Measurements from ENCODE around the gene CRYBG3.
"Not testable (repeated sequence)": the region's sequence is repeated elsewhere in the genome, so short reads cannot be mapped to it uniquely, and the experiment has no call there.

Gene CRYBG3

GRCh38 chr3:97830638-97831037 is 8.8 kb downstream of the CRYBG3 start:
- no peak overlapping the region for H3K9ac ChIP-seq
- no peak overlapping the region for H3K4me2 ChIP-seq (ENCODE audit: low read length)
- no peak for TF ChIP-seq CTCF (IDR thresholded peaks at IDR 0.05)
- no peaks in the 10 kb centered on the region for H3K4me1 ChIP-seq
- H3K4me3 ChIP-seq (ENCODE audit: low read depth, low read length), result no peak overlapping the region
- H2AFZ ChIP-seq, result no peak overlapping the region
- no peaks in the 10 kb centered on the region for H3K9me3 ChIP-seq (ENCODE audit: control insufficient read depth, low read length)
- H3K27me3 ChIP-seq (ENCODE audit: control insufficient read depth, insufficient read depth, low read length), result no peaks in the 10 kb centered on the region
- no peak overlapping the region for H3K27ac ChIP-seq
- peaks cover 9% of the 10 kb centered on the region for H3K79me2 ChIP-seq
- no peaks in the 10 kb centered on the region for H3K36me3 ChIP-seq (ENCODE audit: control insufficient read depth, insufficient read depth, low read length)

- no peaks in the 10 kb centered on the region for H3K27me3 ChIP-seq (ENCODE audit: control insufficient read depth, insufficient read depth, low read length)
- no peak overlapping the region for H3K27ac ChIP-seq
- no peaks in the 10 kb centered on the region for H3K36me3 ChIP-seq (ENCODE audit: control insufficient read depth, insufficient read depth, low read length)
- TF ChIP-seq CTCF (IDR thresholded peaks at IDR 0.05), result no peak
- H3K4me1 ChIP-seq, result no peaks in the 10 kb centered on the region
- no peak overlapping the region for H3K4me3 ChIP-seq (ENCODE audit: low read depth, low read length)
- peaks cover 9% of the 10 kb centered on the region for H3K79me2 ChIP-seq
- no peak overlapping the region for H2AFZ ChIP-seq
- no peak overlapping the region for H3K4me2 ChIP-seq (ENCODE audit: low read length)
- H3K9me3 ChIP-seq (ENCODE audit: control insufficient read depth, low read length), result no peaks in the 10 kb centered on the region
- no peak overlapping the region for H3K9ac ChIP-seq
Observed at GRCh38 chr3:97831140-97831539, 9.3 kb downstream of the CRYBG3 start.

GRCh38 chr3:97833184-97833583 is 11.4 kb downstream of the CRYBG3 start:
- H3K27ac ChIP-seq; H3K36me3 ChIP-seq (ENCODE audit: control insufficient read depth, insufficient read depth, low read length); H3K4me3 ChIP-seq (ENCODE audit: low read depth, low read length); H3K4me2 ChIP-seq (ENCODE audit: low read length); H3K79me2 ChIP-seq; H3K27me3 ChIP-seq (ENCODE audit: control insufficient read depth, insufficient read depth, low read length); H3K4me1 ChIP-seq; H2AFZ ChIP-seq; H3K9ac ChIP-seq; H3K9me3 ChIP-seq (ENCODE audit: control insufficient read depth, low read length): not testable (repeated sequence)

GRCh38 chr3:97835761-97836160 is 13.9 kb downstream of the CRYBG3 start:
- Histone ChIP-seq H3K79me2 (peaks cover 5% of the 10 kb centered on the region), H3K4me1 (peaks cover 3% of the 10 kb centered on the region), H3K9ac (no peak overlapping the region), H2AFZ (no peak overlapping the region), H3K27me3 (ENCODE audit: control insufficient read depth, insufficient read depth, low read length) (no peaks in the 10 kb centered on the region), H3K27ac (no peak overlapping the region), H3K4me2 (ENCODE audit: low read length) (no peak overlapping the region), H3K4me3 (ENCODE audit: low read depth, low read length) (no peak overlapping the region), H3K36me3 (ENCODE audit: control insufficient read depth, insufficient read depth, low read length) (no peaks in the 10 kb centered on the region), H3K9me3 (ENCODE audit: control insufficient read depth, low read length) (no peaks in the 10 kb centered on the region)
- no peak for TF ChIP-seq CTCF (IDR thresholded peaks at IDR 0.05)

GRCh38 chr3:97838393-97838792 is 16.6 kb downstream of the CRYBG3 start:
- H3K4me2 ChIP-seq (ENCODE audit: low read length), result no peak overlapping the region
- H3K9ac ChIP-seq, result no peak overlapping the region
- no peak overlapping the region for H3K4me3 ChIP-seq (ENCODE audit: low read depth, low read length)
- no peak overlapping the region for H3K27ac ChIP-seq
- H2AFZ ChIP-seq, result no peak overlapping the region
- H3K36me3 ChIP-seq (ENCODE audit: control insufficient read depth, insufficient read depth, low read length), result no peaks in the 10 kb centered on the region
- no peak for TF ChIP-seq CTCF (IDR thresholded peaks at IDR 0.05)
- H3K4me1 ChIP-seq, result peaks cover 3% of the 10 kb centered on the region
- peaks cover under 1% of the 10 kb centered on the region for H3K79me2 ChIP-seq
- no peaks in the 10 kb centered on the region for H3K27me3 ChIP-seq (ENCODE audit: control insufficient read depth, insufficient read depth, low read length)
- no peaks in the 10 kb centered on the region for H3K9me3 ChIP-seq (ENCODE audit: control insufficient read depth, low read length)

Measured in parathyroid adenoma (tissue), 2 donors.